ENCODE results near the gene HIVEP3. TPM values are rescaled to one million over a fixed set of nuclear protein-coding genes. Genes with fewer than 3 reads are reported as not detected.

Gene HIVEP3
- total RNA-seq, 1 experiment from 2014 or later, result 6.0 TPM

DNA sequence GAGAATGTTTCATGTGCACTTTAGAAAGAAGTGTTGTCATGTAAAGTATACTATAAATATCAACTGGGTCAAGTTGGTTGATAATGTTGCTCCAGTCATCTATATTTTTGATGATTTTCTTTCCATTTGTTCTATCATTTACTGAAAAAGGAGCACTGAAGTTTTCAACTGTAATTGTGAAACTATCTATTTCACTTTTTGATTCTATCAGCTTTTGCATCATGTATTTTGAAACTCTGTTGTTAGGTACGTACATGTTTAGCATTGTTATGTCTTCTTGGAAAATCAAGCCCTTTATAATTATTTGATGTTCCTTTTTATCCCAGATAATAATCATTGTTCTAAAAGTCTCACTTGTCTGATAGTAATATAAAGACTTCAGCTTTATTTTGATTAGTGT, 14.4 kb upstream of the HIVEP3 start:
- ATAC-seq (no peak), DNase-seq (ENCODE audit: low read depth, low spot score) (no peak)
- intact Hi-C loops (cut with micrococcal nuclease; ENCODE audit: unreplicated experiment) (no loop called here), in situ Hi-C loops (cut with HindIII; ENCODE audit: low pct_unique_long_range_greater_than_20kb, low sequenced_read_pairs) (no loop called here)
- no peaks in the 10 kb centered on the region for H3K27me3 ChIP-seq (ENCODE audit: control insufficient read depth, insufficient read depth, low read length)
- CTCF ChIA-PET, result no interaction called here
- H3K4me1 ChIP-seq (ENCODE audit: control insufficient read depth, insufficient read depth, low read length), result no peaks in the 10 kb centered on the region
- no peak overlapping the region for H3K4me3 ChIP-seq (ENCODE audit: low read depth in 2 of 2, low read length in 2 of 2)
- H3K36me3 ChIP-seq (ENCODE audit: control insufficient read depth, insufficient read depth, low read length), result no peaks in the 10 kb centered on the region
- no TSS peak for BruUV-seq (replicated peaks)
- no peak overlapping the region for H3K27ac ChIP-seq (ENCODE audit: low read length)
- H3K9me3 ChIP-seq (ENCODE audit: control insufficient read depth, insufficient read depth, low read depth, low read length), result peaks cover 21% of the 10 kb centered on the region; the same call in 1 of the 2 replicates
- no peak for TF ChIP-seq TCF7L2 (IDR thresholded peaks at IDR 0.05; ENCODE audit: low read depth, low read length)
- TF ChIP-seq, protein P1, sequence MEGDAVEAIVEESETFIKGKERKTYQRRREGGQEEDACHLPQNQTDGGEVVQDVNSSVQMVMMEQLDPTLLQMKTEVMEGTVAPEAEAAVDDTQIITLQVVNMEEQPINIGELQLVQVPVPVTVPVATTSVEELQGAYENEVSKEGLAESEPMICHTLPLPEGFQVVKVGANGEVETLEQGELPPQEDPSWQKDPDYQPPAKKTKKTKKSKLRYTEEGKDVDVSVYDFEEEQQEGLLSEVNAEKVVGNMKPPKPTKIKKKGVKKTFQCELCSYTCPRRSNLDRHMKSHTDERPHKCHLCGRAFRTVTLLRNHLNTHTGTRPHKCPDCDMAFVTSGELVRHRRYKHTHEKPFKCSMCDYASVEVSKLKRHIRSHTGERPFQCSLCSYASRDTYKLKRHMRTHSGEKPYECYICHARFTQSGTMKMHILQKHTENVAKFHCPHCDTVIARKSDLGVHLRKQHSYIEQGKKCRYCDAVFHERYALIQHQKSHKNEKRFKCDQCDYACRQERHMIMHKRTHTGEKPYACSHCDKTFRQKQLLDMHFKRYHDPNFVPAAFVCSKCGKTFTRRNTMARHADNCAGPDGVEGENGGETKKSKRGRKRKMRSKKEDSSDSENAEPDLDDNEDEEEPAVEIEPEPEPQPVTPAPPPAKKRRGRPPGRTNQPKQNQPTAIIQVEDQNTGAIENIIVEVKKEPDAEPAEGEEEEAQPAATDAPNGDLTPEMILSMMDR (IDR thresholded peaks at IDR 0.05), result no peak
- TF ChIP-seq SIN3A (IDR thresholded peaks at IDR 0.05; ENCODE audit: borderline replicate concordance, insufficient read depth, low read depth, low read length), result no peak
- no peak for TF ChIP-seq REST (IDR thresholded peaks at IDR 0.05; ENCODE audit: insufficient read depth in 1 of 2, low read depth in 2 of 2, low read length in 1 of 2)
- no peak for TF ChIP-seq POLR2AphosphoS5 (IDR thresholded peaks at IDR 0.05; ENCODE audit: low read depth, low read length)
- POLR2A ChIA-PET, result no interaction called here

GRCh38 chr1:41931578-41931977, 12.9 kb upstream of the HIVEP3 start:
- Histone ChIP-seq H3K4me3 (ENCODE audit: low read depth in 2 of 2, low read length in 2 of 2) (no peak overlapping the region), H3K27me3 (ENCODE audit: control insufficient read depth, insufficient read depth, low read length) (no peaks in the 10 kb centered on the region), H3K36me3 (ENCODE audit: control insufficient read depth, insufficient read depth, low read length) (no peaks in the 10 kb centered on the region), H3K27ac (ENCODE audit: low read length) (no peak overlapping the region), H3K4me1 (ENCODE audit: control insufficient read depth, insufficient read depth, low read length) (peaks cover 8% of the 10 kb centered on the region; the same call in 1 of the 2 replicates), H3K9me3 (ENCODE audit: control insufficient read depth, insufficient read depth, low read depth, low read length) (peaks cover 15% of the 10 kb centered on the region; the same call in 1 of the 2 replicates)
- ChIA-PET POLR2A (no interaction called here), CTCF (no interaction called here)
- intact Hi-C loops (cut with micrococcal nuclease; ENCODE audit: unreplicated experiment), result no loop called here
- BruUV-seq (replicated peaks), result no TSS peak
- ATAC-seq (no peak), DNase-seq (ENCODE audit: low read depth, low spot score) (no peak)
- no peak for TF ChIP-seq SIN3A (IDR thresholded peaks at IDR 0.05; ENCODE audit: borderline replicate concordance, insufficient read depth, low read depth, low read length)
- TF ChIP-seq, protein P1 (IDR thresholded peaks at IDR 0.05), result no peak
- TF ChIP-seq TCF7L2 (IDR thresholded peaks at IDR 0.05; ENCODE audit: low read depth, low read length), result no peak
- TF ChIP-seq REST (IDR thresholded peaks at IDR 0.05; ENCODE audit: insufficient read depth in 1 of 2, low read depth in 2 of 2, low read length in 1 of 2), result no peak
- no peak for TF ChIP-seq POLR2AphosphoS5 (IDR thresholded peaks at IDR 0.05; ENCODE audit: low read depth, low read length)
- in situ Hi-C loops (cut with HindIII; ENCODE audit: low pct_unique_long_range_greater_than_20kb, low sequenced_read_pairs), result no loop called here

Data from Panc1 (cell line).